K562 (cell line): ENCODE measurements around the gene SARS1. TPM values are rescaled to one million over a fixed set of nuclear protein-coding genes. Genes with fewer than 3 reads are reported as not detected.
A peak's percentile ranks its signal among the peaks of the same experiment; 100 is the strongest.

Experiments used
- ARID3B ChIP-seq: fragments of 250-450 bp; sonication (Bioruptor Pico); IDR thresholded peaks from 2 replicates; pipeline ENCODE4 v1.4.0; 2020; ENCODE audit warnings: borderline replicate concordance
- DMBX1 ChIP-seq: fragments of 250-450 bp; sonication (Bioruptor Pico); IDR thresholded peaks from 2 replicates; pipeline ENCODE4 v1.8.0; 2022; ENCODE audit warnings: inconsistent platforms, mild to moderate bottlenecking, moderate library complexity, borderline replicate concordance
- ETS2 ChIP-seq: IDR thresholded peaks from 2 replicates; pipeline ENCODE4 v1.6.1; 2016; ENCODE audit warnings: borderline replicate concordance, missing genetic modification characterization, mild to moderate bottlenecking, moderate library complexity, missing compliant biosample characterization; ENCODE audit not compliant: poor library complexity, severe bottlenecking
- FUS ChIP-seq: fragments of 200-400 bp; formaldehyde crosslinking; optimal IDR thresholded peaks from 2 replicates; pipeline ENCODE3; 2017; ENCODE audit warnings: low read depth, low read length
- HMG20B ChIP-seq: fragments of 250-450 bp; sonication (Bioruptor Pico); IDR thresholded peaks from 2 replicates; pipeline ENCODE4 v1.5.0; 2021; ENCODE audit warnings: mild to moderate bottlenecking
- LARP7 ChIP-seq: fragments of 450-650 bp; IDR thresholded peaks from 2 replicates; pipeline ENCODE4 v1.6.1; 2016
- NBN ChIP-seq: fragments of 450-650 bp; IDR thresholded peaks from 2 replicates; pipeline ENCODE4 v1.6.1; 2016; ENCODE audit warnings: low read depth, mild to moderate bottlenecking
- NR1H2 ChIP-seq: sonication (generic); formaldehyde crosslinking; IDR thresholded peaks from 2 replicates; pipeline ENCODE4 v1.4.0; 2020; ENCODE audit warnings: mild to moderate bottlenecking, missing genetic modification reagents
- TCF3 ChIP-seq: sonication (generic); formaldehyde crosslinking; IDR thresholded peaks from 2 replicates; pipeline ENCODE4 v1.4.0; 2020; ENCODE audit warnings: mild to moderate bottlenecking, missing genetic modification reagents
- ZFX ChIP-seq: sonication (generic); formaldehyde crosslinking; IDR thresholded peaks from 2 replicates; pipeline ENCODE4 v1.8.0; 2022; ENCODE audit warnings: mild to moderate bottlenecking, missing genetic modification reagents, moderate library complexity
- ZNF263 ChIP-seq: sonication (generic); formaldehyde crosslinking; IDR thresholded peaks from 2 replicates; pipeline ENCODE4 v1.8.0; 2022; ENCODE audit warnings: mild to moderate bottlenecking, missing genetic modification reagents, borderline replicate concordance
- ZNF655 ChIP-seq: fragments of 250-450 bp; sonication (Bioruptor Pico); IDR thresholded peaks from 2 replicates; pipeline ENCODE4 v1.5.0; 2021
- polyA plus RNA-seq, 8 experiments: library from polyadenylated mRNA; depleted of rRNA in 4 of 8; stranded (reverse) in 5 of 8; unstranded in 3 of 8; fragments of >200 nt; fragmentation: Nextera tagmentation in 2 of 8; fragmentation: Illumina TruSeq in 1 of 8; extraction: Ambion mirVana in 2 of 8; extraction: Trizol in 1 of 8; gene quantifications; 2 replicates each; pipeline versions ENCODE4 v1.2.1 to v1.2.3, GENCODE V29; 2011 to 2014; ENCODE audit warnings: inconsistent platforms in 1 of 8, missing spikeins in 1 of 8
- total RNA-seq, 7 experiments: library from RNA; depleted of rRNA in 6 of 7; stranded (reverse); fragments of >200 nt in 6 of 7; fragmentation: Illumina TruSeq in 2 of 7; extraction: Trizol in 2 of 7; gene quantifications; 2 replicates each; pipeline versions ENCODE4 v1.2.1 to v1.2.3, GENCODE V29; 2011 to 2021; ENCODE audit warnings: low replicate concordance in 1 of 7
- TF ChIP-seq, protein P1 (sequence below): fragments of 200-800 bp; sonication (Bioruptor generic); IDR thresholded peaks from 2 replicates; pipeline ENCODE4 v1.6.1; 2017; ENCODE audit warnings: missing genetic modification characterization, missing compliant biosample characterization
- TF ChIP-seq, protein P2 (sequence below), 2 experiments: fragments of 450-650 bp in 1 of 2; IDR thresholded peaks; 2 replicates each; pipeline ENCODE4 v1.6.1; 2011 to 2017; ENCODE audit warnings: low read depth in 2 of 2, antibody characterized with exemption in 1 of 2, borderline replicate concordance in 1 of 2, low read length in 1 of 2, mild to moderate bottlenecking in 1 of 2, mixed read lengths in 1 of 2; ENCODE audit not compliant: control insufficient read depth in 1 of 2
- TF ChIP-seq, protein P3 (sequence below): fragments of 450-650 bp; IDR thresholded peaks from 2 replicates; pipeline ENCODE4 v1.6.1; 2014; ENCODE audit warnings: low read depth, mild to moderate bottlenecking, moderate library complexity, borderline replicate concordance

SARS1 gene
- total and polyA plus RNA-seq, 9 of the 15 experiments (the other 6 are each of a cell fraction or from before 2014, with no cell fraction given), result 221 to 623 (median 254) TPM

DNA sequence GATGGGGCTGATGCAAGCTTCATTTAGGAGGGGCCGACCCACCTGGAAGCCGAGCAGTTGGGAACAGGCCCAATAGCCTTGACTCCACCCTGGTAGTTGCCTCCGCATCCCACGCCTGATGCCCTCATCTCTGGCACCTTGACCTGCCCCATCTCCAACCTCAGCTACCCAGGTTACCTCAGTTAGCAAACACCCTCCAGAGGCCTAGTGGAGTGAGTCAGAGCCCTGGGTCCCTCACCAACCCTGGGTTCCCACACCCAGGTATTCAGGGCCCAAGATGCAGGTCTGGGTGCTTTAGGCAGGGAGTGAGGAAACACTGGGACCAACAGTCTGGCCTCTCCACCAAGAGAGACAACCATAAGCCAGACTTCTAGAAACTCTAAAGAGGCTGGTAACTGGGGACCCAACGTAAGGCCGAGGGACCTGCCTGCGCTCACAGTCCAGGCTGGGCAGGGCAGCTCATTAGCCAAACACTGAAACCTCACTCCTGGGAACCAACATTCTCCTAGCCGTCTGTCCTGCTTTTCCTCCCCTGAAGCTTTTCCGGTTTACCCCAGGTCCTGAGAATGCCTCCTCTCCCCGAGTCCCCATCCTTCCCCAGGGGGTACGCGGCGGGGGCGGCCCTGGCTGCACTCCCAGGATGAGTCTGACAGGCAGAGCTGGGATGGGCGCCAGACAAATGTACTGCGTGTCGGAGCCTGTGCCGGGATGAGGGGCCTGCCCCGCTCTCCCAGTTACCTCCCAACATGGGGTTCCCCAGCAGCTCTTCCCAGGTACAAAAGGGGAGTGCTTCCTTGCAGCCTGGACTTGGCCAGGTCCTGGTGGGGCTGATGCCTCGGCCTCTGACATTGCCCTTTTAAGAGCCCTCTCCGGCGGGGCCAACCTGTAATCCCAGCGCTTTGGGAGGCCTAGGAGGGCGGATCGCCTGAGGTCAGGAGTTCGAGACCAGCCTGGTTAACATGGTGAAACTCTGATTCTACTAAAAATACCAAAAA lies 26.7 kb downstream of the SARS1 start (continued):
- TF ChIP-seq, protein P1, sequence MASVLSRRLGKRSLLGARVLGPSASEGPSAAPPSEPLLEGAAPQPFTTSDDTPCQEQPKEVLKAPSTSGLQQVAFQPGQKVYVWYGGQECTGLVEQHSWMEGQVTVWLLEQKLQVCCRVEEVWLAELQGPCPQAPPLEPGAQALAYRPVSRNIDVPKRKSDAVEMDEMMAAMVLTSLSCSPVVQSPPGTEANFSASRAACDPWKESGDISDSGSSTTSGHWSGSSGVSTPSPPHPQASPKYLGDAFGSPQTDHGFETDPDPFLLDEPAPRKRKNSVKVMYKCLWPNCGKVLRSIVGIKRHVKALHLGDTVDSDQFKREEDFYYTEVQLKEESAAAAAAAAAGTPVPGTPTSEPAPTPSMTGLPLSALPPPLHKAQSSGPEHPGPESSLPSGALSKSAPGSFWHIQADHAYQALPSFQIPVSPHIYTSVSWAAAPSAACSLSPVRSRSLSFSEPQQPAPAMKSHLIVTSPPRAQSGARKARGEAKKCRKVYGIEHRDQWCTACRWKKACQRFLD (CRISPR knock-in tag), result no peak
- peak; percentile 64; the same call in 1 of the 2 replicates for TF ChIP-seq ARID3B (CRISPR knock-in tag)
- no peak; the same call in 1 of the 2 replicates for TF ChIP-seq ZFX (CRISPR knock-in tag)
- TF ChIP-seq NR1H2 (CRISPR knock-in tag), result no peak
- no peak for TF ChIP-seq HMG20B (CRISPR knock-in tag)
- no peak for TF ChIP-seq FUS
- TF ChIP-seq DMBX1 (CRISPR knock-in tag), result no peak
- TF ChIP-seq, protein P2, sequence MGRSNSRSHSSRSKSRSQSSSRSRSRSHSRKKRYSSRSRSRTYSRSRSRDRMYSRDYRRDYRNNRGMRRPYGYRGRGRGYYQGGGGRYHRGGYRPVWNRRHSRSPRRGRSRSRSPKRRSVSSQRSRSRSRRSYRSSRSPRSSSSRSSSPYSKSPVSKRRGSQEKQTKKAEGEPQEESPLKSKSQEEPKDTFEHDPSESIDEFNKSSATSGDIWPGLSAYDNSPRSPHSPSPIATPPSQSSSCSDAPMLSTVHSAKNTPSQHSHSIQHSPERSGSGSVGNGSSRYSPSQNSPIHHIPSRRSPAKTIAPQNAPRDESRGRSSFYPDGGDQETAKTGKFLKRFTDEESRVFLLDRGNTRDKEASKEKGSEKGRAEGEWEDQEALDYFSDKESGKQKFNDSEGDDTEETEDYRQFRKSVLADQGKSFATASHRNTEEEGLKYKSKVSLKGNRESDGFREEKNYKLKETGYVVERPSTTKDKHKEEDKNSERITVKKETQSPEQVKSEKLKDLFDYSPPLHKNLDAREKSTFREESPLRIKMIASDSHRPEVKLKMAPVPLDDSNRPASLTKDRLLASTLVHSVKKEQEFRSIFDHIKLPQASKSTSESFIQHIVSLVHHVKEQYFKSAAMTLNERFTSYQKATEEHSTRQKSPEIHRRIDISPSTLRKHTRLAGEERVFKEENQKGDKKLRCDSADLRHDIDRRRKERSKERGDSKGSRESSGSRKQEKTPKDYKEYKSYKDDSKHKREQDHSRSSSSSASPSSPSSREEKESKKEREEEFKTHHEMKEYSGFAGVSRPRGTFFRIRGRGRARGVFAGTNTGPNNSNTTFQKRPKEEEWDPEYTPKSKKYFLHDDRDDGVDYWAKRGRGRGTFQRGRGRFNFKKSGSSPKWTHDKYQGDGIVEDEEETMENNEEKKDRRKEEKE (IDR thresholded peaks at IDR 0.05; ENCODE audit: borderline replicate concordance in 1 of 2, control insufficient read depth in 1 of 2, low read depth in 2 of 2, low read length in 1 of 2), result no peak
- TF ChIP-seq ZNF655 (CRISPR knock-in tag), result no peak
- TF ChIP-seq, protein P3, sequence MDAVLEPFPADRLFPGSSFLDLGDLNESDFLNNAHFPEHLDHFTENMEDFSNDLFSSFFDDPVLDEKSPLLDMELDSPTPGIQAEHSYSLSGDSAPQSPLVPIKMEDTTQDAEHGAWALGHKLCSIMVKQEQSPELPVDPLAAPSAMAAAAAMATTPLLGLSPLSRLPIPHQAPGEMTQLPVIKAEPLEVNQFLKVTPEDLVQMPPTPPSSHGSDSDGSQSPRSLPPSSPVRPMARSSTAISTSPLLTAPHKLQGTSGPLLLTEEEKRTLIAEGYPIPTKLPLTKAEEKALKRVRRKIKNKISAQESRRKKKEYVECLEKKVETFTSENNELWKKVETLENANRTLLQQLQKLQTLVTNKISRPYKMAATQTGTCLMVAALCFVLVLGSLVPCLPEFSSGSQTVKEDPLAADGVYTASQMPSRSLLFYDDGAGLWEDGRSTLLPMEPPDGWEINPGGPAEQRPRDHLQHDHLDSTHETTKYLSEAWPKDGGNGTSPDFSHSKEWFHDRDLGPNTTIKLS, result no peak
- no peak for TF ChIP-seq ETS2 (tag)
- no peak for TF ChIP-seq ZNF263 (CRISPR knock-in tag)
- no peak for TF ChIP-seq LARP7
- TF ChIP-seq NBN, result no peak
- TF ChIP-seq TCF3 (CRISPR knock-in tag), result no peak
